GM12891 (cell line): ENCODE results near the gene GALNT7.
A peak's percentile ranks its signal among the peaks of the same experiment; 100 is the strongest.

Experiments
- DNase-seq: peaks from one replicate; pipeline ENCODE4 v3.0.0; 2011; ENCODE audit warnings: low spot score; ENCODE audit not compliant: insufficient read length
- FAIRE-seq: peaks from 2 replicates; lab custom pipeline; 2011; peaks lifted over from hg19 to GRCh38; lab: Jason Lieb, UNC
- PAX5 ChIP-seq: IDR thresholded peaks from 2 replicates; pipeline ENCODE4 v1.6.1; 2011; ENCODE audit warnings: low read length, moderate library complexity, mild to moderate bottlenecking; ENCODE audit not compliant: insufficient read depth, severe bottlenecking
- POLR2A ChIP-seq: IDR thresholded peaks from 2 replicates; pipeline ENCODE4 v1.6.1; 2011; ENCODE audit warnings: low read depth, low read length, control low read depth
- POLR2AphosphoS5 ChIP-seq: IDR thresholded peaks from 2 replicates; pipeline ENCODE4 v1.6.1; 2011; ENCODE audit warnings: low read depth, low read length, control low read depth
- POU2F2 ChIP-seq: IDR thresholded peaks from 2 replicates; pipeline ENCODE4 v1.6.1; 2011; ENCODE audit warnings: low read depth, mild to moderate bottlenecking, control low read depth, low read length, moderate library complexity
- SPI1 ChIP-seq: IDR thresholded peaks from 2 replicates; pipeline ENCODE4 v1.6.1; 2011; ENCODE audit warnings: low read depth, low read length, control low read depth
- TAF1 ChIP-seq: IDR thresholded peaks from 2 replicates; pipeline ENCODE4 v1.6.1; 2011; ENCODE audit warnings: low read depth, low read length, control low read depth

GALNT7 gene

GRCh38 chr4:173253561-173253960 lies 85.0 kb downstream of the GALNT7 start:
- TF ChIP-seq POU2F2 (no peak), POLR2A (no peak), PAX5 (no peak), POLR2AphosphoS5 (no peak), TAF1 (no peak), SPI1 (no peak)
- DNase-seq (no peak), FAIRE-seq (no peak)

GRCh38 chr4:173254646-173255045 lies 86.0 kb downstream of the GALNT7 start:
- TF ChIP-seq POLR2A (no peak), POU2F2 (no peak), POLR2AphosphoS5 (no peak), SPI1 (no peak), TAF1 (no peak), PAX5 (no peak)
- FAIRE-seq (peak; percentile 70), DNase-seq (no peak)

GRCh38 chr4:173256825-173257224 lies 88.2 kb downstream of the GALNT7 start:
- FAIRE-seq (no peak), DNase-seq (no peak)
- TF ChIP-seq POLR2A, result no peak
- TF ChIP-seq TAF1, result no peak
- TF ChIP-seq SPI1, result no peak
- TF ChIP-seq POLR2AphosphoS5, result no peak
- no peak for TF ChIP-seq POU2F2
- TF ChIP-seq PAX5, result no peak

GRCh38 chr4:173257732-173258717 lies 89.4 kb downstream of the GALNT7 start:
- TF ChIP-seq TAF1 (no peak), PAX5 (no peak), SPI1 (no peak), POLR2AphosphoS5 (no peak), POU2F2 (no peak), POLR2A (no peak)
- FAIRE-seq (peak; percentile 52), DNase-seq (no peak)

- no peak for TF ChIP-seq TAF1
- no peak for TF ChIP-seq POLR2A
- no peak for TF ChIP-seq POLR2AphosphoS5
- TF ChIP-seq SPI1, result no peak
- TF ChIP-seq POU2F2, result no peak
- TF ChIP-seq PAX5, result no peak
Measured at GRCh38 chr4:173258866-173259265, 90.3 kb downstream of the GALNT7 start.

GRCh38 chr4:173259310-173259709 lies 90.7 kb downstream of the GALNT7 start:
- no peak for DNase-seq
- no peak for TF ChIP-seq TAF1
- no peak for TF ChIP-seq POLR2A
- no peak for TF ChIP-seq PAX5
- TF ChIP-seq POU2F2, result no peak
- no peak for TF ChIP-seq SPI1
- TF ChIP-seq POLR2AphosphoS5, result no peak
- FAIRE-seq, result no peak

More at GRCh38 chr4:173258866-173259265, 90.3 kb downstream of the GALNT7 start:
- no peak for FAIRE-seq
- no peak for DNase-seq

- TF ChIP-seq POU2F2 (no peak), SPI1 (no peak), POLR2A (no peak), POLR2AphosphoS5 (no peak), PAX5 (no peak), TAF1 (no peak)
- FAIRE-seq (no peak), DNase-seq (no peak)
Measured at GRCh38 chr4:173261052-173261451, 92.4 kb downstream of the GALNT7 start.

- DNase-seq (no peak), FAIRE-seq (no peak)
- TF ChIP-seq TAF1, result no peak
- no peak for TF ChIP-seq POU2F2
- TF ChIP-seq POLR2AphosphoS5, result no peak
- TF ChIP-seq PAX5, result no peak
- no peak for TF ChIP-seq SPI1
- no peak for TF ChIP-seq POLR2A
Measured at GRCh38 chr4:173262375-173262774, 93.8 kb downstream of the GALNT7 start.

GRCh38 chr4:173264245-173264644 lies 95.6 kb downstream of the GALNT7 start:
- no peak for DNase-seq
- no peak for FAIRE-seq
- TF ChIP-seq SPI1 (no peak), POLR2A (no peak), POU2F2 (no peak), TAF1 (no peak)

GRCh38 chr4:173264684-173265185 lies 96.1 kb downstream of the GALNT7 start:
- no peak for DNase-seq
- FAIRE-seq, result peak; percentile 20
- TF ChIP-seq POLR2A, result no peak
- TF ChIP-seq POU2F2, result no peak
- TF ChIP-seq POLR2AphosphoS5, result no peak
